CD14-positive monocyte (primary cell): ENCODE measurements around the gene SH3BP5L. TPM values are rescaled to one million over a fixed set of nuclear protein-coding genes. Genes with fewer than 3 reads are reported as not detected.

Source experiments
- DNase-seq, 3 donors: peaks; one replicate each; pipeline ENCODE4 v3.0.0-alpha.2; 2011 to 2022
- H2AFZ ChIP-seq: 2 replicates; pipeline ENCODE4 v1.6.0; 2012; ENCODE audit warnings: mild to moderate bottlenecking, low read depth, low read length, inconsistent platforms; ENCODE audit not compliant: insufficient read depth, poor library complexity, severe bottlenecking
- H3K27ac ChIP-seq, 2 donors: 1 replicate in 1 of 2; 2 replicates in 1 of 2; pipeline ENCODE4 v1.5.1; 2012 to 2013; ENCODE audit warnings: low read length in 2 of 2, control low read depth in 1 of 2, inconsistent platforms in 1 of 2, low read depth in 1 of 2, mild to moderate bottlenecking in 1 of 2
- H3K27me3 ChIP-seq, 2 donors: one replicate each; pipeline versions ENCODE4 v1.6.0 to v1.6.1; 2011 to 2013; ENCODE audit warnings: low read length in 2 of 2; ENCODE audit not compliant: control insufficient read depth in 2 of 2, insufficient read depth in 2 of 2
- H3K36me3 ChIP-seq, 2 donors: replicated peaks in 1 of 2; 1 replicate in 1 of 2; 2 replicates in 1 of 2; pipeline versions ENCODE4 v1.5.1 to v1.6.1; 2012 to 2013; ENCODE audit warnings: low read length in 2 of 2, control low read depth in 1 of 2, inconsistent platforms in 1 of 2, mild to moderate bottlenecking in 1 of 2; ENCODE audit not compliant: insufficient read depth in 2 of 2, control insufficient read depth in 1 of 2
- H3K4me1 ChIP-seq, 2 donors: 1 replicate in 1 of 2; 2 replicates in 1 of 2; pipeline versions ENCODE4 v1.5.1 to v1.6.1; 2012 to 2013; ENCODE audit warnings: low read length in 2 of 2, control low read depth in 1 of 2, inconsistent platforms in 1 of 2, mild to moderate bottlenecking in 1 of 2, moderate library complexity in 1 of 2; ENCODE audit not compliant: insufficient read depth in 2 of 2, control insufficient read depth in 1 of 2
- H3K4me2 ChIP-seq: replicated peaks from 2 replicates; pipeline ENCODE3; 2012; ENCODE audit warnings: low read length, moderate library complexity, mild to moderate bottlenecking; ENCODE audit not compliant: poor library complexity, severe bottlenecking; ENCODE audit errors: extremely low read depth
- H3K4me3 ChIP-seq, 3 experiments: fragments of 200-600 bp in 1 of 3; sonication (generic) in 1 of 3; replicated peaks in 1 of 3; 1 replicate in 2 of 3; 2 replicates in 1 of 3; pipeline ENCODE4 v1.5.1; 2011 to 2013; ENCODE audit warnings: low read length in 3 of 3, mild to moderate bottlenecking in 3 of 3, control low read depth in 2 of 3, low read depth in 2 of 3, inconsistent platforms in 1 of 3, moderate library complexity in 1 of 3
- H3K79me2 ChIP-seq: 2 replicates; pipeline ENCODE4 v1.6.0; 2012; ENCODE audit warnings: mild to moderate bottlenecking, control low read depth, inconsistent platforms, low read length, moderate library complexity; ENCODE audit not compliant: insufficient read depth
- H3K9ac ChIP-seq: 2 replicates; pipeline ENCODE4 v1.6.0; 2017; ENCODE audit warnings: low read length, mild to moderate bottlenecking; ENCODE audit not compliant: insufficient read depth, poor library complexity, severe bottlenecking
- H3K9me3 ChIP-seq, 2 donors: replicated peaks in 1 of 2; 1 replicate in 1 of 2; 2 replicates in 1 of 2; pipeline versions ENCODE4 v1.5.1 to v1.6.1; 2012 to 2013; ENCODE audit warnings: low read length in 2 of 2, control low read depth in 1 of 2; ENCODE audit not compliant: control insufficient read depth in 1 of 2, insufficient read depth in 1 of 2
- H4K20me1 ChIP-seq: 2 replicates; pipeline ENCODE4 v1.6.0; 2012; ENCODE audit warnings: mild to moderate bottlenecking, low read length, control low read depth, moderate library complexity; ENCODE audit not compliant: insufficient read depth
- H3K27ac Mint-ChIP-seq, 7 donors: one replicate each; pipeline ENCODE4 v1.8.0; 2020; ENCODE audit warnings: mild to moderate bottlenecking in 7 of 7, mixed read lengths in 7 of 7, moderate library complexity in 6 of 7, inconsistent platforms in 2 of 7
- H3K27me3 Mint-ChIP-seq, 3 donors: one replicate each; pipeline ENCODE4 v1.8.0; 2021 to 2022; ENCODE audit warnings: low read depth in 3 of 3, mild to moderate bottlenecking in 3 of 3, mixed read lengths in 3 of 3, moderate library complexity in 3 of 3, inconsistent platforms in 1 of 3
- H3K36me3 Mint-ChIP-seq, 2 donors: one replicate each; pipeline ENCODE4 v1.8.0; 2020; ENCODE audit warnings: mixed read lengths in 2 of 2, inconsistent platforms in 1 of 2, mild to moderate bottlenecking in 1 of 2
- H3K4me1 Mint-ChIP-seq: one replicate; pipeline ENCODE4 v1.8.0; 2020; ENCODE audit warnings: mild to moderate bottlenecking, mixed read lengths
- H3K4me3 Mint-ChIP-seq, 2 donors: one replicate each; pipeline ENCODE4 v1.8.0; 2020; ENCODE audit warnings: mild to moderate bottlenecking in 2 of 2, mixed read lengths in 2 of 2, moderate library complexity in 1 of 2
- H3K9me3 Mint-ChIP-seq, 7 donors: one replicate each; pipeline ENCODE4 v1.8.0; 2020 to 2022; ENCODE audit warnings: mixed read lengths in 7 of 7, mild to moderate bottlenecking in 6 of 7, moderate library complexity in 6 of 7, inconsistent platforms in 2 of 7
- CTCF ChIP-seq: fragments of 200-600 bp; IDR thresholded peaks from one replicate; pipeline ENCODE4 v1.8.0; 2022; ENCODE audit warnings: antibody characterized with exemption, mild to moderate bottlenecking
- WGBS: methylation state at CpG from one replicate; pipeline ENCODE4 v1.1.5; 2013; ENCODE audit warnings: missing lambda C conversion rate; ENCODE audit not compliant: insufficient coverage; 5-methylcytosine and 5-hydroxymethylcytosine counted together
- intact Hi-C, 2 donors: fragments of 100-400 bp; cut with micrococcal nuclease; formaldehyde crosslinking; loops; one replicate each; pipeline versions ENCODE4 v1.15.0 to v1.15.1; 2023
- polyA plus RNA-seq, 3 donors: library from polyadenylated mRNA; depleted of rRNA in 1 of 3; unstranded in 2 of 3; stranded (reverse) in 1 of 3; fragments of 300-500 nt in 2 of 3; fragments of >200 nt in 1 of 3; fragmentation: Illumina TruSeq in 2 of 3; gene quantifications; 1 replicate in 2 of 3; 2 replicates in 1 of 3; pipeline ENCODE4 v1.2.3, GENCODE V29; 2012 to 2021

The SH3BP5L gene
- polyA plus RNA-seq, 3 donors, result 4.0 to 15.7 (median 4.3) TPM

GRCh38 chr1:248849637-248850036, 23.9 kb upstream of the SH3BP5L start:
- Mint-ChIP-seq H3K4me3 (no peak overlapping the region), H3K27ac (peak overlapping the region in 1 of 7 donors; percentile 72), H3K36me3 (peaks cover 61% of the 10 kb centered on the region in 2 donors), H3K9me3 (peaks cover 0 to 5% (median 0%) of the 10 kb centered on the region in 7 donors), H3K4me1 (peaks cover 2% of the 10 kb centered on the region), H3K27me3 (peaks cover 0 to 4% (median 2%) of the 10 kb centered on the region in 3 donors)
- Histone ChIP-seq H3K79me2 (peaks cover 1% of the 10 kb centered on the region), H3K4me1 (peaks cover 6 to 10% of the 10 kb centered on the region in 2 donors), H3K36me3 (peaks cover 65 to 71% of the 10 kb centered on the region in 2 donors), H3K27ac (peak overlapping the region in 1 of 2 donors; percentile 20), H4K20me1 (peaks cover 32% of the 10 kb centered on the region), H3K9ac (no peak overlapping the region), H2AFZ (no peak overlapping the region), H3K4me3 (no peak overlapping the region), H3K9me3 (no peaks in the 10 kb centered on the region), H3K4me2 (no peak overlapping the region), H3K27me3 (no peaks in the 10 kb centered on the region)
- DNase-seq, result no peak
- 96% methylated on average over 3 of the region's 3 CpGs for WGBS
- intact Hi-C loops, result no loop called here
- TF ChIP-seq CTCF, result no peak

- no peak overlapping the region for H3K4me2 ChIP-seq
- TF ChIP-seq CTCF, result no peak
- peaks cover 6% of the 10 kb centered on the region for H3K79me2 ChIP-seq
- Mint-ChIP-seq H3K9me3 (peaks cover 0 to 5% (median 0%) of the 10 kb centered on the region in 7 donors), H3K27ac (peak overlapping the region in 1 of 7 donors; percentile 45), H3K4me3 (no peak overlapping the region), H3K36me3 (peaks cover 63 to 64% of the 10 kb centered on the region in 2 donors), H3K27me3 (peaks cover 0 to 4% (median 2%) of the 10 kb centered on the region in 3 donors), H3K4me1 (peaks cover 2% of the 10 kb centered on the region)
- intact Hi-C loops, result no loop called here
- no peaks in the 10 kb centered on the region for H3K27me3 ChIP-seq
- H2AFZ ChIP-seq, result no peak overlapping the region
- no peak overlapping the region for H3K9ac ChIP-seq
- H3K4me1 ChIP-seq, result peaks cover 6 to 10% of the 10 kb centered on the region in 2 donors
- DNase-seq, result no peak
- peaks cover 37% of the 10 kb centered on the region for H4K20me1 ChIP-seq
- H3K27ac ChIP-seq, result no peak overlapping the region
- no peak overlapping the region for H3K4me3 ChIP-seq
- no peaks in the 10 kb centered on the region for H3K9me3 ChIP-seq
- 90% methylated on average over 2 of the region's 3 CpGs for WGBS
- peaks cover 70 to 76% of the 10 kb centered on the region in 2 donors for H3K36me3 ChIP-seq
These were observed 23.4 kb upstream of the SH3BP5L start for GRCh38 chr1:248849152-248849551.
